Activated T-helper 17 cell treated with anti-CD3 and anti-CD28 coated beads, Interleukin-2, amount 50 U/mL, for 72 hours (primary cell): Measurements from ENCODE around the gene UBN2. TPM values are rescaled to one million over a fixed set of nuclear protein-coding genes. Genes with fewer than 3 reads are reported as not detected.
A peak's percentile ranks its signal among the peaks of the same experiment; 100 is the strongest.
"Not testable (repeated sequence)": the region's sequence is repeated elsewhere in the genome, so short reads cannot be mapped to it uniquely, and the experiment has no call there.

Source experiments
- ATAC-seq: fragments of 150-1000 bp; cut with Tn5 transposase; replicated peaks from 2 replicates; pipeline ENCODE4 v1.10.0; 2021; ENCODE audit warnings: mild to moderate bottlenecking, moderate library complexity
- H3K27ac Mint-ChIP-seq: one replicate; pipeline ENCODE4 v1.8.0; 2022; ENCODE audit warnings: mixed read lengths
- H3K27me3 Mint-ChIP-seq: one replicate; pipeline ENCODE4 v1.8.0; 2022; ENCODE audit warnings: mixed read lengths
- H3K36me3 Mint-ChIP-seq: one replicate; pipeline ENCODE4 v1.8.0; 2022; ENCODE audit warnings: low read depth, mild to moderate bottlenecking, mixed read lengths
- H3K4me1 Mint-ChIP-seq: one replicate; pipeline ENCODE4 v1.8.0; 2022; ENCODE audit warnings: mixed read lengths
- H3K4me3 Mint-ChIP-seq: one replicate; pipeline ENCODE4 v1.8.0; 2022; ENCODE audit warnings: mild to moderate bottlenecking, mixed read lengths
- H3K9me3 Mint-ChIP-seq: one replicate; pipeline ENCODE4 v1.8.0; 2022; ENCODE audit warnings: mixed read lengths
- total RNA-seq, 2 donors: library from RNA; stranded (reverse); gene quantifications; one replicate each; pipeline ENCODE4 v1.2.3, GENCODE V29; 2022

Gene UBN2
- total RNA-seq, 2 donors from 2014 or later = 11.8 to 16.2 TPM

DNA sequence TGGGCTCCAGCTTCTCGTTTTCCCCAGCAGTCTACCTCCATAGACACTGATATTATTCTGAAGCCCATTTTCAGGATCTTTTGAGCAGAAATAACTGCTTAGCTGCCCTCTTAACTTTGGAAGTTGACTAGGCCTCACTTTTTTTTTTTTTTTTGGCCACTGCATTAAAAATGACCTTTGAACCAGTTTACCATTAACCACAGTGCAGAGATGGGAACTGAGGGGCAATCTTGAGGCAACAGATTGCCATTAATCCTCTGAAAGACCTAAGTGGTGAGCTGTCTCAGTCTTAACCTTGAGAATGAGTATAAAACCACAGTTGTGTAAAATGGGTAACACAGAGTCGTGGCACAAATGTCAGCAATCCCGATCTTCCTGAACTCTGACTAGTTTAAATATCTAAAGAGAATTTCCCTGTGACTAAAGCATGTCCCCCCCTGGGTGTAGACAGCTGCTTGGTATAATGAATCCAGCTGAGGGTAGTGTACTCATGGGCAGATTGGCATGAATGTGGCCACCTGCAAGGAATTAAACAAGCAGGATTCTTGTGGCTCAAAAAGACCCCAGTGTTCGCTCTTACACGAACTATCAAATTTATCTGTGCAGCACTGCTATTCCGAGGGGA lies 64.0 kb downstream of the UBN2 start:
- Mint-ChIP-seq H3K4me3 (no peak overlapping the region), H3K9me3 (no peaks in the 10 kb centered on the region), H3K4me1 (no peaks in the 10 kb centered on the region), H3K36me3 (peaks cover 40% of the 10 kb centered on the region), H3K27ac (no peak overlapping the region), H3K27me3 (no peaks in the 10 kb centered on the region)
- no peak for ATAC-seq

DNA sequence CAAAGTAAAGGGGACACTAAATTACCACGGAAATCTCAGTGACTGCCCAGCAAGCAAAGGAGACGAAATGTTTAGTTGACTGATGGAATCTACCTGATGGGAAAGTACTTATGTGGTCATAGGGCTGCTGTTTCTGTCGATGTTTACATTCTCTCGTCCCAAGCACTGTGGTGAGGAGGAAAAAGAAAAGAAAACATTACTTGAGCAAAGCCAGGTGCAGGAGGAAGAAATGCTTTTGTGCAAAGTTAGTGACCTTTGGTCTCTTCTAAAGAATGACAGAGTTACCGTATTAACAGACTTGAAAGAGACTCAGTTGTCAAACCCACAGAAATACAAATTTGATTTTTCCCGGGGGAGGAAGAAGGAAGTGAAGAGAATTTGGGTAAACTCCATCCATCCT lies 66.8 kb downstream of the UBN2 start:
- no peak overlapping the region for H3K27ac Mint-ChIP-seq
- H3K4me1 Mint-ChIP-seq = no peaks in the 10 kb centered on the region

GRCh38 chr7:139299296-139299695 lies 68.3 kb downstream of the UBN2 start:
- Mint-ChIP-seq H3K27ac (no peak overlapping the region), H3K4me1 (no peaks in the 10 kb centered on the region), H3K9me3 (no peaks in the 10 kb centered on the region), H3K36me3 (peaks cover 43% of the 10 kb centered on the region), H3K4me3 (no peak overlapping the region), H3K27me3 (no peaks in the 10 kb centered on the region)
- ATAC-seq = no peak

More for the DNA sequence above, 66.8 kb downstream of the UBN2 start:
- peaks cover 43% of the 10 kb centered on the region for H3K36me3 Mint-ChIP-seq
- no peak overlapping the region for H3K4me3 Mint-ChIP-seq
- no peaks in the 10 kb centered on the region for H3K9me3 Mint-ChIP-seq
- ATAC-seq = no peak
- H3K27me3 Mint-ChIP-seq = no peaks in the 10 kb centered on the region

DNA sequence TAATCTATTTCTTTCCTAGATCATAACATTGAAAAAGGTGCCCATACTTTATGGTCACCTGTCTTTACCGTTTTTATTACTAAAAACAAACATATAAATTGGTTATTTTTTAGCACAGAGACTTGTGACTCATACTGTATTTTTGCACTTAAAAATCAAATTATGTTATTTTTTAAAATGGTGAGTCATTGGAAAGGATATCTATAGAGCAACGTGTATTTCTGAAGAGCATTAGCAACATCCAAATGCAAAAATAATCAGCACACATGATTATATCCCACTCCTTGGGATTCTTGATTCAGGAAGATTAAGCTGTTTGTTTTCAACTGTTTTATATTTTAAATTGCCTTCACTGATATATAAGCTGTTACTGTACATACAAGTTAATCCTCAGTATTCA lies 69.4 kb downstream of the UBN2 start:
- H3K9me3 Mint-ChIP-seq = no peaks in the 10 kb centered on the region
- no peak for ATAC-seq
- H3K27ac Mint-ChIP-seq = no peak overlapping the region

DNA sequence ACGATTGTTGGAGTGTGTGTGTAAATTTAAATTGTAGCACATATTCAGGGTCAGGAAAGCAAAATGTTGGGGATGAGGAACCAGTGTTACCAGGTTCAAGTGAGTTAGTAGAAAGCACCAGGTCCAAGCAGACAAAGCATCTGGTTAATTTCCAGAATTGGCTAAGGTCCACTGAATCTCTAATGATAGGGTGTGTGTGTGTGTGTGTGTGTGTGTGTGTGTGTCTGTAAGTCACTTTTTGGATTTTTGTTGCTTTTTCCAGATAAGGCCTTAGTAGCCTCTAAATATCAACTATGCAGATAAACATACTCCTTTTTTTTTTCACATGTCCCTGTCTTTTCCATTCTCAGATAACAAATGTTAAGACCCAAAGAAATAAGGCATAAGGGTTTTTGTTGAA lies 73.5 kb downstream of the UBN2 start:
- ATAC-seq = no peak
- H3K27me3 Mint-ChIP-seq = no peaks in the 10 kb centered on the region
- H3K4me3 Mint-ChIP-seq = no peak overlapping the region
- H3K27ac Mint-ChIP-seq = no peak overlapping the region
- no peaks in the 10 kb centered on the region for H3K9me3 Mint-ChIP-seq
- H3K36me3 Mint-ChIP-seq = peaks cover 17% of the 10 kb centered on the region
- no peaks in the 10 kb centered on the region for H3K4me1 Mint-ChIP-seq

More for the DNA sequence above, 69.4 kb downstream of the UBN2 start:
- Mint-ChIP-seq H3K27me3 (no peaks in the 10 kb centered on the region), H3K36me3 (peaks cover 39% of the 10 kb centered on the region), H3K4me1 (no peaks in the 10 kb centered on the region), H3K4me3 (no peak overlapping the region)

DNA sequence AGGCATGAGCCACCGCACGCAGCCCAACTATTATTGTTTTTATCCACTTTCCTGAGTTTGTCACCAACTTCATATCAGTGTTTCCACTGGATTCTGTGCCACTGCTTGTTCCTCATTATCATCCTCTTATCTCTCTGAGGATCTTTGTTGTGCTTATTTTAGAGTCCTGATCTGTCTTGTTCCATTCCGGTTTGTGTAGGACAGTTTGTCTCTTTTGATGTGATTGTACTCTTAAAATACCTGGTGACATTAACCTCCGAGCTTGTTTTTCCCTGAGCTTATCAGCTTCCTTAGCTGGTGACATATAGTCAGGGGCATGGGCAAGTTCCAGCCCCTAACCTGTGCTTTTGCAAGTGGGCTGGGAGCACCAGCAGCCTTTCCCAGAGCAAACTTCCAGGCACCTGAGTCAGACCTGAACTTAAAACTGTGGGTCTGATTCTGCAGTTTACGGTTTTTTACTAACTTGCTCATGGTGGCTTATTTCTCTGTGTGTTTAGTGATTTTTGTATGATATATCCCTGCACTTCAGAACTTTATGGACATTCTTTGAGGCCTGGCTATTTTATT lies 87.0 kb downstream of the UBN2 start:
- H3K27me3 Mint-ChIP-seq = no peaks in the 10 kb centered on the region
- ATAC-seq = no peak

DNA sequence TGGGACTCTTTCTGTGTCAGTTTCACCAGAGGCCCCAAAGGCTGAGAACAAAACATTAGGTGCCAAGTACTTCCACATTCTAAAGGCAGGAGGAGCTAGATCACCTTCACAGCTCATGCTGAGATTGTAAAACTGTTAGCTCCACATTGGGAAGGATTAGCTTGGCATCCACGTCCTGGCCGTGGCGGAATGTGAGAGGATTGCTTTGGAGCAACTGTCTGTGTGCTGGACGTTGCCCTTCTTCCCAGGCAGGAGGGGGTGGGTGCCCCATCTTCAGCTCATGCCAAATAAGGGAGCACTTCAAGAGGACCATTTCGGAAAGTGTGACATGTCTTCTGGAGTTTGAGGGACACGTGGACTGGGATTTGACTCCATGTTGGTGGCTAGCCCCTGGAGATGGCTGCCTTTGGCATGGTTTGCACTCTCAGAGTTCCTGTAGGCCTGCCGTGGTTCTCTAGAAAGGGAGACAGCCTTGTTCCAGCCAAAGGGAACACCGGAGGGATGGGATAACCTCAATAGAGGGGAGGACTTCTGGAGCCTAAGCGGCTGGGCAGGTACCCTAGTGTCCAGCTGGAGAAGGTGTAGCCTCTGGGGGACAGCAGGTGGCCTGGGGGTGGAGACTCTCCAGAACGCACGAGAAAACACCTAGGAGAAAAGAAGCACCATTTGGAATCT lies 90.2 kb downstream of the UBN2 start:
- no peaks in the 10 kb centered on the region for H3K36me3 Mint-ChIP-seq
- H3K27me3 Mint-ChIP-seq = no peaks in the 10 kb centered on the region
- no peak for ATAC-seq
- no peak overlapping the region for H3K4me3 Mint-ChIP-seq
- H3K27ac Mint-ChIP-seq = no peak overlapping the region
- H3K9me3 Mint-ChIP-seq = no peaks in the 10 kb centered on the region
- H3K4me1 Mint-ChIP-seq = no peaks in the 10 kb centered on the region

More for the DNA sequence above, 87.0 kb downstream of the UBN2 start:
- Mint-ChIP-seq H3K4me1 (no peaks in the 10 kb centered on the region), H3K36me3 (no peaks in the 10 kb centered on the region), H3K27ac (no peak overlapping the region), H3K4me3 (no peak overlapping the region), H3K9me3 (no peaks in the 10 kb centered on the region)

GRCh38 chr7:139324709-139325108 lies 93.7 kb downstream of the UBN2 start:
- H3K4me1 Mint-ChIP-seq, H3K9me3 Mint-ChIP-seq, H3K36me3 Mint-ChIP-seq, H3K4me3 Mint-ChIP-seq, H3K27ac Mint-ChIP-seq, H3K27me3 Mint-ChIP-seq, ATAC-seq: not testable (repeated sequence)

DNA sequence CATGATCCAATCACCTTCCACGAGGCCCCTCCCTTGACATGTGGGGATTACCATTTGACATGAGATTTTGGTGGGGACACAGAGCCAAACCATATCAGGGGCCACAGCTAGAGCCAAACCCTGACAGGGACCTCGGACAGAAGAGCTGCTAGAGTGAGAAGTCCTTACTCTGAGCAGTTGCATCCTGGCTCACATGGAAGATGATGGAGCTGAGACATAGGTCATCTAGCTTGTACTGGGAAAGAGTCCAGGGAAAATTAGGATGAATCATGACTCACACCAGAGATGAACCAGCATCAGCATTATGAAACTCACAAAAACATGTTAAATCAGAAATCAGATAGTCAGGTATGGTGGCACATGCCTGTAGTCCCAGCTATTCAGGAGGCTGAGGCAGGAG lies 97.3 kb downstream of the UBN2 start:
- H3K27me3 Mint-ChIP-seq = no peaks in the 10 kb centered on the region
- H3K36me3 Mint-ChIP-seq = no peaks in the 10 kb centered on the region
- H3K9me3 Mint-ChIP-seq = no peaks in the 10 kb centered on the region
- H3K27ac Mint-ChIP-seq = no peak overlapping the region
- no peak overlapping the region for H3K4me3 Mint-ChIP-seq
- no peak for ATAC-seq
- H3K4me1 Mint-ChIP-seq = peaks cover 6% of the 10 kb centered on the region

DNA sequence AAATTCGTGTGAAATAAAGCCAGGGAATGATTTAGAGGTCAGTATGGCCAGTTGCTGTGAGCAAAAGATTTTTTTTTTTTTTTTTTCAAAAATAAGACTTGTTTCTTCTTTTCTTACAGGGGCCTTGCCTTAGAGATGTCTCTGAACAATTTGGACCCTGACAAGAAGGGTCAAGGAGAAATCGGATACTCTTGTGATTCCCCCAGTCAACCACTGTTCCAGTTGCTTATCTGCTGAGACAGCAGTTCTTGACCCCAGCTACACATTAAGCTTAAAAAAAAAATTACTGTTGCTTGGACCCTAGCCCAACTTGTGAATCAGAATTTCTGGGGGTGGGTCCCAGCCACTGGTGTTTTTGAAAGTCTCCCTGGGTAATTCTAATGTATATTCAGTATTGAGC lies 98.1 kb downstream of the UBN2 start:
- no peak overlapping the region for H3K4me3 Mint-ChIP-seq
- H3K9me3 Mint-ChIP-seq = no peaks in the 10 kb centered on the region
- no peak for ATAC-seq
- H3K4me1 Mint-ChIP-seq = peaks cover 6% of the 10 kb centered on the region
- H3K36me3 Mint-ChIP-seq = no peaks in the 10 kb centered on the region
- no peaks in the 10 kb centered on the region for H3K27me3 Mint-ChIP-seq
- no peak overlapping the region for H3K27ac Mint-ChIP-seq

DNA sequence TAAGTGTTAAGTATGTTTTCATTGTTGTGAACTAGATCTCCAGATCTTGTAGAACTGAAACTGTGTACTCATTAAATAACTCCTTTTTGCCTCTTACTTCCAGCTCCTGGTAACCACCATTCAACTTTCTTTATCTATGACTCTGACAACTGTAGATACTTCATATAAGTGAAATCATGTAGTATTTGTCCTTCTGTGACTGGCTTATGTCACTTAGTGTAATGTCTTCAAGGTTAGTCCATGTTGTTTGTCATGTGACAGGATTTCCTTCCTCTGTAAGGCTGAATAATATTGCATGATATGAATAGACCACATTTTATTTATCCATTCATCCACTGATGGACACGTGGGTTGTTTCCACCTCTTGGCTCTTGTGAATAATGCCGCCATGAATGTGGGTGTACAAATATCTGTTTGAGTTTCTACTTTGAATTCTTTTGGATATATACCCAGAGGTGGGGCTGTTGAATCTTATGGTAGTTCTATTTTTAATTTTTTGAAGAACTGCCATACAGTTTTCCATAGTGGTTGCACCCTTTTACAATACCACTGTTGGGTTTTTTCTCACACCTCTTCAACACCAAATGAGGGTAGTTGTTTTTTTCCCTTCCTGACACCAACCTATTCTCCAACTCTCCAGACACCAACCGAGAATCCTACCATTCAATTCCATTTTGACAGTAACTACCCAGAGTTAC lies 99.4 kb downstream of the UBN2 start:
- peak; percentile 89 for ATAC-seq
- Mint-ChIP-seq H3K4me1 (peaks cover 6% of the 10 kb centered on the region), H3K9me3 (no peaks in the 10 kb centered on the region), H3K27ac (peak overlapping the region; percentile 23), H3K4me3 (no peak overlapping the region), H3K36me3 (no peaks in the 10 kb centered on the region), H3K27me3 (no peaks in the 10 kb centered on the region)

DNA sequence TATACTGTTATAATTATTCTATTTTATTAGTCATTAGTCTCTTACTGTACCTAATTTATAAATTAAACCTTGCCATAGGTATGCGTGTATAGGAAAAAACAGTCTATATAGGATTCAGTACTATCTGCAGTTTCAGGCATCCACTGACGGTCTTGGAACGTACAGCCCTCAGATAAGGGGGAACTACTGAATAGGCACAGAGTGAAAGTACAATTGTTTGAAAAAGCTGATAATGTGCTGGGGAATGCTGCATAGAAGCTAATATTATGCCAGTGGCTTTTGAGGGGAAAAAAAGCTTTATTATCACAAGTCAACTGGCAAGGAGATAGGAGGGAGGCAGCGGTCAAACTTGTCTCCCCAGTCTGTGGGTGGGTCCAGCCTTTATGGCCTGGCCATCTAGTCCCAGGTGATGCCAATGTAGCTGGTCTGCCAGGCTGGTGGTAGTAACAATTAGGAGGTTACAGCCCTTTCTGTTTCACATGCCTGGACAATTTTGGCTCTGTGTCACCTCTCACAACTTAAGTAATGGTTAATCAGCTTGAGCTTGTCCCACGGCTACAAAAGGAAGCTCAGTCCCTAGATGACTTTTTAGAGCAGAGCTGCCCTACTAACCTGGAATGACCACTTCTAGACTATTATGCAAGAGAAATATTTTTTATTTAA lies 101.8 kb downstream of the UBN2 start:
- no peaks in the 10 kb centered on the region for H3K36me3 Mint-ChIP-seq
- H3K9me3 Mint-ChIP-seq = no peaks in the 10 kb centered on the region
- no peak overlapping the region for H3K4me3 Mint-ChIP-seq
- no peaks in the 10 kb centered on the region for H3K27me3 Mint-ChIP-seq
- peaks cover 6% of the 10 kb centered on the region for H3K4me1 Mint-ChIP-seq
- H3K27ac Mint-ChIP-seq = no peak overlapping the region
- ATAC-seq = no peak

GRCh38 chr7:139333443-139333842 lies 102.4 kb downstream of the UBN2 start:
- not testable (repeated sequence) for H3K9me3 Mint-ChIP-seq, H3K36me3 Mint-ChIP-seq, H3K4me3 Mint-ChIP-seq, ATAC-seq, H3K27ac Mint-ChIP-seq, H3K4me1 Mint-ChIP-seq, H3K27me3 Mint-ChIP-seq

DNA sequence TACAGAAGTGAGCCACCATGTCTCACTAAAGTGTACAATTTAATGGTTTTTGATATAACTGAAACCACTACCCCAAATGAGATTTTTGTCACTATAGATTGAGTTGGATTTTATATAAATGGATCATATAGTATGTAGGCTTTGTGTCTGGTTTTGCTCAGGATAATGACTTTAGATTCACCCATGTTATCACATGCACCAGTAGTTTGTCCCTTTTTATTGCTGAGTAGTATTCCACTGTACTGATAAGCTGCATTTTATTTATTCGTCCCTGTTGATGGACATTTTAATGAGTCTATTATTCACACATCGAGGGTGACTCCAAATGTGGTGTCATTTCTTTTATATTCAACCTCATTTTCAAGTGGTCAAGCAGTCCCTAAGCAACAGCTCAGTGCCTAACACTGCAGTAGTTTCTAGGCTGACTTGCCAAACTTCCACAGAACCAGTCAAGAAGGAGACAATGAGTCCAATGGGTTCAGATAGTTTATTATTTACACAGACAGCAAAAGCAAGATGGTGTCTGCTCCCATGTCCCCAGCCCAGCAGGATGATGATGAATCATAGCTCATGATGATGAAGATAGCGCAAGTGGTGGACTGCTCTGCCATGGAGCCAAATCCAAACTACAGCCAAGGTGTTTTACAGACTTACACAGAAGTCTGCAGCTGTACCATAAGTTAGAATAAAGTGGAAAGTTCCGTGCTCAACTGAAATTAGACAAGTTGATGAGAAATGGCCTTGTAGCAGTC lies 103.5 kb downstream of the UBN2 start:
- Mint-ChIP-seq H3K36me3 (peaks cover 6% of the 10 kb centered on the region), H3K4me1 (peaks cover 12% of the 10 kb centered on the region), H3K4me3 (no peak overlapping the region), H3K9me3 (peaks cover 4% of the 10 kb centered on the region), H3K27me3 (no peaks in the 10 kb centered on the region), H3K27ac (no peak overlapping the region)
- no peak for ATAC-seq
